Sigmoid colon (tissue), 7 donors: ENCODE measurements around the gene FGR. TPM values are rescaled to one million over a fixed set of nuclear protein-coding genes. Genes with fewer than 3 reads are reported as not detected.
A peak's percentile ranks its signal among the peaks of the same experiment; 100 is the strongest.

Experiments
- DNase-seq: peaks from one replicate; pipeline ENCODE4 v3.0.0-alpha.2; 2019
- H3K27ac ChIP-seq, 4 donors: fragments of 200-600 bp; sonication (generic); one replicate each; pipeline ENCODE4 v1.5.1; 2016 to 2019; ENCODE audit warnings: mild to moderate bottlenecking in 1 of 4
- H3K27me3 ChIP-seq, 3 donors: fragments of 200-600 bp; sonication (generic); one replicate each; pipeline ENCODE4 v1.5.1; 2019; ENCODE audit warnings: mild to moderate bottlenecking in 1 of 3
- H3K36me3 ChIP-seq, 4 donors: fragments of 200-600 bp; sonication (generic); one replicate each; pipeline ENCODE4 v1.5.1; 2016 to 2019
- H3K4me1 ChIP-seq, 4 donors: fragments of 200-600 bp; sonication (generic); one replicate each; pipeline ENCODE4 v1.5.1; 2017 to 2019
- H3K4me3 ChIP-seq, 4 donors: fragments of 200-600 bp; sonication (generic); one replicate each; pipeline ENCODE4 v1.5.1; 2017 to 2019; ENCODE audit warnings: mild to moderate bottlenecking in 2 of 4, moderate library complexity in 1 of 4
- H3K9me3 ChIP-seq, 4 donors: fragments of 200-600 bp in 3 of 4; sonication (generic) in 3 of 4; one replicate each; pipeline versions ENCODE4 v1.5.1 to v1.6.1; 2013 to 2019
- EP300 ChIP-seq, 4 donors: sonication (generic); formaldehyde crosslinking; IDR thresholded peaks; one replicate each; pipeline ENCODE4 v1.6.1; 2017; ENCODE audit warnings: antibody characterized with exemption in 4 of 4
- POLR2A ChIP-seq, 2 donors: fragments of 450-650 bp; IDR thresholded peaks; one replicate each; pipeline ENCODE4 v1.6.1; 2016; ENCODE audit warnings: antibody characterized with exemption in 2 of 2, mild to moderate bottlenecking in 2 of 2, moderate library complexity in 2 of 2
- POLR2AphosphoS5 ChIP-seq, 4 donors: sonication (generic); formaldehyde crosslinking; IDR thresholded peaks; one replicate each; pipeline ENCODE4 v1.6.1; 2017; ENCODE audit warnings: antibody characterized with exemption in 4 of 4
- WGBS, 2 donors: extraction: QIAGEN DNeasy Blood & Tissue Kit; methylation state at CpG; one replicate each; pipeline ENCODE4 v1.1.7; 2013; 5-methylcytosine and 5-hydroxymethylcytosine counted together
- intact Hi-C: fragments of 100-400 bp; cut with DNase I; formaldehyde crosslinking; loops from one replicate; pipeline ENCODE4 v1.15.1; 2023
- polyA plus RNA-seq, 3 donors: library from polyadenylated mRNA; stranded (reverse); fragments of 200-250 nt; gene quantifications; one replicate each; pipeline ENCODE4 v1.2.3, GENCODE V29; 2013
- total RNA-seq, 4 donors: library from RNA; depleted of rRNA; stranded (reverse); fragments of >200 nt; gene quantifications; one replicate each; pipeline ENCODE4 v1.1.0, GENCODE V29; 2016
- TF ChIP-seq, protein P1 (sequence below), 4 experiments: fragments of 450-650 bp in 3 of 4; fragments of 200-600 bp in 1 of 4; IDR thresholded peaks; one replicate each; pipeline ENCODE4 v1.5.1; 2016 to 2019; ENCODE audit warnings: antibody characterized with exemption in 4 of 4, mild to moderate bottlenecking in 3 of 4, moderate library complexity in 2 of 4
- donor health status: healthy with polysubstance abuse.
- donor health status: Bipolar disorder and iron deficiency.
- donor health status: healthy.

Gene FGR
- total and polyA plus RNA-seq, 7 donors: 3.0 to 14.4 (median 6.9) TPM

DNA sequence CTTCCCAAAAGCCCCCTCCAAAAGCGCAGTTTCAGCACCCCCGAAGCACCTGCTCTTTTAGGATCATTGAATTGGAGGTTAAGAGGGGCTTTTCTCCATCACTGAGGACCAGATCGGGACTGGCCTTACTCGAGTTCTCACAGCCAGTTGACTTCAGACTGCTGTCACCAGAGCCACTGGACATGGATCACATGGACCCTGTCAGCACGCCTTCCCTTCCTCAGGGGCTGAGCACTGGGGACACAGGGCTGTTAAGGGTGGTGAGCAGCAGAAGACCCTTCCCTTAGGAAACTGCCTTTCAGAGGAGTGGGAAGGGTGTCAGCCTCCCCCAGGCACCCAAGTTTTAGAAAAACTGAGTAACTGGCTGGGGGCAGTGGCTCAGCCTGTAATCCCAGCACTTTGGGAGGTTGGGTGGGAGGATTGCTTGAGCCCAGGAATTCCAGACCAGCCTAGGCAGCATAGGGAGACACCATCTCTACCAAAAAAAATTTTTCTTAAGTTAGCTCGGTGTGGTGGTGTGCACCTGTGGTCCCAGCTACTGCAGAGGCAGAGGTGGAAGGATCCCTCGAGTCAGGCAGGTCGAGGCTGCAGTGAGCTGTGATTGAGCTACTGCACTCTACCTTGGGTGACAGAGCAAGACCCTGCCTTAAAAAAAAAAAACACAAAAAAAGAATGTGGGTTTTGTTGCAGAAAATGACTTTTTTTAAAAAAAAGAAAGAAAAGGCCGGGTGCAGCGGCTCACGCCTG, 584 bp upstream of the FGR start:
- 80 to 82% methylated on average over 11 of the region's 11 CpGs for WGBS, 2 donors
- Histone ChIP-seq H3K4me1 (peaks cover 0 to 15% (median 7%) of the 10 kb centered on the region in 4 donors), H3K36me3 (no peaks in the 10 kb centered on the region), H3K27ac (peak overlapping the region in 2 of 4 donors; percentile 66 to 69), H3K4me3 (peak overlapping the region in 2 of 4 donors; percentile 50 to 51), H3K27me3 (peaks cover 15 to 29% (median 21%) of the 10 kb centered on the region in 3 donors), H3K9me3 (no peaks in the 10 kb centered on the region)
- TF ChIP-seq POLR2A (IDR thresholded peaks at IDR 0.05) (no peak), EP300 (IDR thresholded peaks at IDR 0.05) (no peak), POLR2AphosphoS5 (IDR thresholded peaks at IDR 0.05) (no peak)
- TF ChIP-seq, protein P1, sequence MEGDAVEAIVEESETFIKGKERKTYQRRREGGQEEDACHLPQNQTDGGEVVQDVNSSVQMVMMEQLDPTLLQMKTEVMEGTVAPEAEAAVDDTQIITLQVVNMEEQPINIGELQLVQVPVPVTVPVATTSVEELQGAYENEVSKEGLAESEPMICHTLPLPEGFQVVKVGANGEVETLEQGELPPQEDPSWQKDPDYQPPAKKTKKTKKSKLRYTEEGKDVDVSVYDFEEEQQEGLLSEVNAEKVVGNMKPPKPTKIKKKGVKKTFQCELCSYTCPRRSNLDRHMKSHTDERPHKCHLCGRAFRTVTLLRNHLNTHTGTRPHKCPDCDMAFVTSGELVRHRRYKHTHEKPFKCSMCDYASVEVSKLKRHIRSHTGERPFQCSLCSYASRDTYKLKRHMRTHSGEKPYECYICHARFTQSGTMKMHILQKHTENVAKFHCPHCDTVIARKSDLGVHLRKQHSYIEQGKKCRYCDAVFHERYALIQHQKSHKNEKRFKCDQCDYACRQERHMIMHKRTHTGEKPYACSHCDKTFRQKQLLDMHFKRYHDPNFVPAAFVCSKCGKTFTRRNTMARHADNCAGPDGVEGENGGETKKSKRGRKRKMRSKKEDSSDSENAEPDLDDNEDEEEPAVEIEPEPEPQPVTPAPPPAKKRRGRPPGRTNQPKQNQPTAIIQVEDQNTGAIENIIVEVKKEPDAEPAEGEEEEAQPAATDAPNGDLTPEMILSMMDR (IDR thresholded peaks at IDR 0.05): no peak
- intact Hi-C loops: no loop called here
- no peak for DNase-seq

DNA sequence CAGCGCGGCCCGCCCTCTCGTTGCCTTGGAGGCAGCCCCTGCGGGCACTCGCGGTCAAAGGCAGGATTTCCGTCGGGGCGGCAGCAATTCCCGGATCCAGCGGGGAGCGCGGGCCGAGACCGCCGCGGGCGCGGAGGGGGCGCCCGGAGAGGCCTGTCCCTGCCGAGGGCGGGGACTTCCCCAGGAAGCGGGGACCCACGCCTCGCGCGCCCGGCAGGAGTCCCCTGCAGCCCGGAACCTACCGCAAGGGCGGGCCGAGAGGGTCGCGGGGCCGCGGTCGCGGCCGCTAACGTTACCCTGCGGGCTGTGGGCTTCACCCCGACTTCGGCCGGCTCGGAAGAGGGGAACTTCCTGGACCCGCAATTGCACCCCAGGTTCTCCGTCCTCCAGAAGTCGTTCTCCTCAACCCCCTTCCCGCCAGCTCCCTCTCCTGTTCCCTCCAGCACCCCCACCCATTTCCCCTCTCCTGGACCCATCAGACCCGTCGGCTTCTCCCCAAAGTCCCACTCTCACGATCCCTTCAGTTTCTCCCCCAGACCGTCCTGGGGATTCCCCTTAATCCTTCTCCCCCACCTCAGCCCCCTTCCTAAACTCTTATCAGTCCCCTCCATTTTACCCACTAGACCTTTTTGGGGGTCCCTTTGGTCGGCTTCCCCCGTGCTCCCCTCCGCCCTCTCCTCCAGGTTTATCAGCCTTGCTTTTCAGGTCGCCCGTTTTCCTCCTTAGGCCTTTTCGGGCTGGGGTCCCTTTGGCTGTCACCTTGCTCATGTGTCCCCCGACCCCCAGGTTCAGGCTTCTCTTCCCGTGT, 604 bp downstream of the FGR start:
- peak overlapping the region; percentile 25 to 69 (median 59) for H3K27ac ChIP-seq
- peak overlapping the region; percentile 11 to 51 (median 43) for H3K4me3 ChIP-seq
- intact Hi-C loops: no loop called here
- peak in 2 of 4 donors; percentile 38 to 46 for TF ChIP-seq POLR2AphosphoS5 (IDR thresholded peaks at IDR 0.05)
- no peak for TF ChIP-seq EP300 (IDR thresholded peaks at IDR 0.05)
- no peak for TF ChIP-seq POLR2A (IDR thresholded peaks at IDR 0.05)
- TF ChIP-seq, protein P1 (IDR thresholded peaks at IDR 0.05): no peak
- no peaks in the 10 kb centered on the region for H3K9me3 ChIP-seq
- peaks cover 15 to 29% (median 21%) of the 10 kb centered on the region in 3 donors for H3K27me3 ChIP-seq
- WGBS, 2 donors: 5% methylated on average over 63 of the region's 63 CpGs
- peaks cover 0 to 15% (median 7%) of the 10 kb centered on the region in 4 donors for H3K4me1 ChIP-seq
- DNase-seq: no peak
- H3K36me3 ChIP-seq: no peaks in the 10 kb centered on the region

DNA sequence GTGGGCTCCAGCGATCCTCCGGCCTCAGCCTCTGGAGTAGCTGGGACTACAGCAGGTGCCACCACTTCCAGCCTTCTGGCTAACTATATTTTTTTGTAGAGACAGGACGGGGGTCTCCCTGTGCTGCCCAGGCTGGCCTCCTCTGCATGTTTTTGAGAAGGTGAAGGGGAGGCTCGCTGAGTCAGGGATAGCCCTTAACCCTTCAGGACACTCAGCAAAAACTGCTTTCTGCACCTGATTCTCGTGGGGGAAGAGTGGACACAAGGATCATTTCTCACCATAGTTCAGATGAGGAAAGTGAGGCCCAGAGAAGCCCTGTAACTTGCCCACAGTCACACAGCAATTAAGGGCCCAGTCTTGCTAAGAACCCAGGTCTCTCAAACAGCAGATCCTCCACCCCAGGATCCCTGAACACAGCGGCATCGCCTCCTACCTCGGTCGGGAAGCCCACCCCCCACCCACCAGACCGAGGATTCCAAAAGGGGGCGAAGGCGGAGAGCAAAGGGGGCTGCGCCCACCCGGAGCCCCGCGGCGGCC, 1.3 kb downstream of the FGR start:
- Histone ChIP-seq H3K9me3 (no peaks in the 10 kb centered on the region), H3K4me1 (peaks cover 0 to 18% (median 7%) of the 10 kb centered on the region in 4 donors), H3K36me3 (no peaks in the 10 kb centered on the region), H3K27me3 (peaks cover 15 to 29% (median 21%) of the 10 kb centered on the region in 3 donors), H3K4me3 (peak overlapping the region; percentile 11 to 51 (median 43)), H3K27ac (peak overlapping the region; percentile 25 to 69 (median 54))
- intact Hi-C loops: no loop called here
- DNase-seq: no peak
- TF ChIP-seq POLR2A (IDR thresholded peaks at IDR 0.05) (no peak), EP300 (IDR thresholded peaks at IDR 0.05) (no peak), POLR2AphosphoS5 (IDR thresholded peaks at IDR 0.05) (no peak)
- TF ChIP-seq, protein P1 (IDR thresholded peaks at IDR 0.05): no peak
- 26% methylated on average over 17 of the region's 17 CpGs for WGBS, 2 donors

DNA sequence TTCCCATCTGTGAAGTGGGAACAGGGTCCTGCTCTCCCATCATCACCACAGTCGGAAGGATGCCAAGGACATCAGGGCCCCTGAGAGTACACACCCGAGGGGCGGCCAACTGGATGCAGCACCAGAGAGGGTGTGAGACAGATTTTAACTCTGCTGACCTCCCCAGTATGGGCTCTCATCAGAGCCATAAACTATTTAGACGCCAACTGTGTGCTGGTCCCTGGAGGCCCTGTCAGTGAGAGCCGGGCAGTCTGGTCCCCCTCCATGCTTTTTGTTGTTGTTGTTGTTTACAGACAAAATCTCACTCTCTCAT, 1.7 kb downstream of the FGR start:
- DNase-seq: no peak
- Histone ChIP-seq H3K9me3 (no peaks in the 10 kb centered on the region), H3K27me3 (peaks cover 15 to 29% (median 21%) of the 10 kb centered on the region in 3 donors), H3K27ac (peak overlapping the region in 3 of 4 donors; percentile 43 to 69 (median 66)), H3K4me3 (peak overlapping the region in 1 of 4 donors; percentile 51), H3K36me3 (no peaks in the 10 kb centered on the region), H3K4me1 (peaks cover 0 to 21% (median 7%) of the 10 kb centered on the region in 4 donors)
- WGBS, 2 donors: 74 to 79% methylated on average over 5 of the region's 5 CpGs
- intact Hi-C loops: no loop called here
- no peak for TF ChIP-seq POLR2A (IDR thresholded peaks at IDR 0.05)
